HEK293 (cell line): ENCODE data around the gene TRIM2.
A peak's percentile ranks its signal among the peaks of the same experiment; 100 is the strongest.

Experiments
- BCL11A ChIP-seq: fragments of 450-650 bp; formaldehyde crosslinking; IDR thresholded peaks from 2 replicates; pipeline ENCODE4 v1.5.1; 2016; ENCODE audit warnings: low read depth, missing biosample characterization, missing genetic modification characterization
- CTCF ChIP-seq: fragments of 450-650 bp; formaldehyde crosslinking; IDR thresholded peaks from 2 replicates; pipeline ENCODE4 v1.5.1; 2016; ENCODE audit warnings: missing biosample characterization, missing genetic modification characterization
- EGR2 ChIP-seq: fragments of 450-650 bp; formaldehyde crosslinking; IDR thresholded peaks from 2 replicates; pipeline ENCODE4 v1.5.1; 2016; ENCODE audit warnings: low read depth, missing biosample characterization, missing genetic modification characterization
- GLI2 ChIP-seq: fragments of 450-650 bp; formaldehyde crosslinking; IDR thresholded peaks from 2 replicates; pipeline ENCODE4; 2017; ENCODE audit warnings: missing biosample characterization, missing genetic modification characterization, low read depth, borderline replicate concordance
- HIC1 ChIP-seq: fragments of 450-650 bp; formaldehyde crosslinking; IDR thresholded peaks from 2 replicates; pipeline ENCODE4 v1.5.1; 2016; ENCODE audit warnings: missing biosample characterization, missing genetic modification characterization
- HOXD13 ChIP-seq: sonication (generic); formaldehyde crosslinking; IDR thresholded peaks from 2 replicates; pipeline ENCODE4 v1.8.0; 2022; ENCODE audit warnings: missing genetic modification reagents, borderline replicate concordance
- IKZF3 ChIP-seq: fragments of 450-650 bp; IDR thresholded peaks from 2 replicates; pipeline ENCODE4 v1.5.0; 2018; ENCODE audit warnings: missing biosample characterization, mild to moderate bottlenecking, missing genetic modification characterization, moderate library complexity
- INSM2 ChIP-seq: fragments of 450-650 bp; formaldehyde crosslinking; IDR thresholded peaks from 2 replicates; pipeline ENCODE4 v1.5.1; 2016; ENCODE audit warnings: missing biosample characterization, missing genetic modification characterization
- KLF16 ChIP-seq: fragments of 450-650 bp; formaldehyde crosslinking; IDR thresholded peaks from 2 replicates; pipeline ENCODE4 v1.5.1; 2017; ENCODE audit warnings: missing biosample characterization, missing genetic modification characterization
- KLF8 ChIP-seq: fragments of 450-650 bp; formaldehyde crosslinking; IDR thresholded peaks from 2 replicates; pipeline ENCODE4 v1.5.1; 2016; ENCODE audit warnings: missing biosample characterization, missing genetic modification characterization
- MEIS1 ChIP-seq: sonication (generic); formaldehyde crosslinking; IDR thresholded peaks from 2 replicates; pipeline ENCODE4 v1.8.1; 2022; ENCODE audit warnings: missing genetic modification reagents, mild to moderate bottlenecking, borderline replicate concordance
- SP7 ChIP-seq: fragments of 450-650 bp; formaldehyde crosslinking; IDR thresholded peaks from 2 replicates; pipeline ENCODE4 v1.5.1; 2016; ENCODE audit warnings: missing biosample characterization, missing genetic modification characterization
- TCF7L2 ChIP-seq: IDR thresholded peaks from 2 replicates; pipeline ENCODE4 v1.6.1; 2011; ENCODE audit warnings: low read depth, mild to moderate bottlenecking, inconsistent platforms, low read length, moderate library complexity, borderline replicate concordance
- ZFHX2 ChIP-seq: fragments of 450-650 bp; formaldehyde crosslinking; conservative IDR thresholded peaks from 2 replicates; pipeline ENCODE4 v1.5.1; 2016; ENCODE audit warnings: missing biosample characterization, missing genetic modification characterization
- ZFP37 ChIP-seq: fragments of 450-650 bp; formaldehyde crosslinking; IDR thresholded peaks from 2 replicates; pipeline ENCODE4 v1.5.1; 2016; ENCODE audit warnings: missing biosample characterization, missing genetic modification characterization
- ZNF10 ChIP-seq: fragments of 450-650 bp; formaldehyde crosslinking; IDR thresholded peaks from 2 replicates; pipeline ENCODE4 v1.5.1; 2017; ENCODE audit warnings: missing biosample characterization, missing genetic modification characterization
- ZNF184 ChIP-seq: fragments of 450-650 bp; IDR thresholded peaks from 2 replicates; pipeline ENCODE4 v1.5.1; 2018; ENCODE audit warnings: missing biosample characterization, mild to moderate bottlenecking, missing genetic modification characterization
- ZNF23 ChIP-seq: fragments of 450-650 bp; formaldehyde crosslinking; IDR thresholded peaks from 2 replicates; pipeline ENCODE4 v1.5.1; 2016; ENCODE audit warnings: missing biosample characterization, missing genetic modification characterization, borderline replicate concordance
- ZNF239 ChIP-seq: fragments of 450-650 bp; formaldehyde crosslinking; IDR thresholded peaks from 2 replicates; pipeline ENCODE4 v1.5.1; 2016; ENCODE audit warnings: missing biosample characterization, missing genetic modification characterization
- ZNF266 ChIP-seq: fragments of 450-650 bp; formaldehyde crosslinking; IDR thresholded peaks from 2 replicates; pipeline ENCODE4 v1.5.1; 2016; ENCODE audit warnings: missing biosample characterization, missing genetic modification characterization, low read depth
- ZNF280D ChIP-seq: fragments of 450-650 bp; formaldehyde crosslinking; IDR thresholded peaks from 2 replicates; pipeline ENCODE4 v1.5.1; 2016; ENCODE audit warnings: missing biosample characterization, missing genetic modification characterization
- ZNF335 ChIP-seq: fragments of 450-650 bp; formaldehyde crosslinking; conservative IDR thresholded peaks from 2 replicates; pipeline ENCODE4 v1.5.1; 2016; ENCODE audit warnings: missing biosample characterization, missing genetic modification characterization
- ZNF391 ChIP-seq: fragments of 450-650 bp; formaldehyde crosslinking; IDR thresholded peaks from 2 replicates; pipeline ENCODE4 v1.5.1; 2016; ENCODE audit warnings: low read depth, missing biosample characterization, missing genetic modification characterization, borderline replicate concordance
- ZNF488 ChIP-seq: fragments of 450-650 bp; formaldehyde crosslinking; IDR thresholded peaks from 2 replicates; pipeline ENCODE4 v1.5.1; 2016; ENCODE audit warnings: missing biosample characterization, missing genetic modification characterization
- ZNF558 ChIP-seq: fragments of 450-650 bp; formaldehyde crosslinking; IDR thresholded peaks from 2 replicates; pipeline ENCODE4 v1.5.1; 2016; ENCODE audit warnings: missing biosample characterization, missing genetic modification characterization
- ZNF645 ChIP-seq: fragments of 450-650 bp; formaldehyde crosslinking; IDR thresholded peaks from 2 replicates; pipeline ENCODE4; 2016; ENCODE audit warnings: missing biosample characterization, missing genetic modification characterization
- ZNF692 ChIP-seq: fragments of 450-650 bp; formaldehyde crosslinking; IDR thresholded peaks from 2 replicates; pipeline ENCODE4 v1.5.1; 2016; ENCODE audit warnings: missing biosample characterization, missing genetic modification characterization
- ZNF768 ChIP-seq: fragments of 450-650 bp; formaldehyde crosslinking; IDR thresholded peaks from 2 replicates; pipeline ENCODE4 v1.5.1; 2018; ENCODE audit warnings: missing biosample characterization, mild to moderate bottlenecking, missing genetic modification characterization
- ZSCAN23 ChIP-seq: fragments of 450-650 bp; formaldehyde crosslinking; IDR thresholded peaks from 2 replicates; pipeline ENCODE4 v1.5.1; 2016; ENCODE audit warnings: missing biosample characterization, missing genetic modification characterization

The TRIM2 gene

GRCh38 chr4:153257151-153257620 lies 52.9 kb downstream of the TRIM2 start (continued):
- TF ChIP-seq KLF8 = 0 out of 2 replicates have a peak, but pooled peaks have one; percentile 25
- no peak for TF ChIP-seq ZSCAN23 (tag by site-specific recombination)
- peak; percentile 61 for TF ChIP-seq ZFHX2 (tag by site-specific recombination)
- TF ChIP-seq ZNF23 = no peak
- no peak for TF ChIP-seq ZNF692 (tag by site-specific recombination)
- TF ChIP-seq ZNF280D (tag by site-specific recombination) = no peak
- TF ChIP-seq ZNF239 (tag by site-specific recombination) = no peak
- TF ChIP-seq TCF7L2 = no peak
- TF ChIP-seq ZNF266 (tag by site-specific recombination) = no peak
- no peak for TF ChIP-seq INSM2 (tag by site-specific recombination)
- TF ChIP-seq ZNF768 = no peak
- no peak for TF ChIP-seq GLI2 (tag by site-specific recombination)
- TF ChIP-seq ZNF335 = no peak
- no peak for TF ChIP-seq ZNF645 (tag by site-specific recombination)
- no peak for TF ChIP-seq ZFP37 (tag by site-specific recombination)
- no peak for TF ChIP-seq KLF16 (tag by site-specific recombination)
- no peak for TF ChIP-seq ZNF184 (tag by site-specific recombination)
- TF ChIP-seq BCL11A (tag by site-specific recombination) = no peak
- TF ChIP-seq EGR2 (tag by site-specific recombination) = no peak
- TF ChIP-seq IKZF3 (tag by site-specific recombination) = peak; percentile 66
- TF ChIP-seq HIC1 (tag by site-specific recombination) = no peak
- TF ChIP-seq ZNF488 (tag by site-specific recombination) = no peak
- TF ChIP-seq HOXD13 (CRISPR knock-in tag) = no peak
- TF ChIP-seq CTCF (tag by site-specific recombination) = no peak
- TF ChIP-seq SP7 (tag by site-specific recombination) = peak; percentile 45
- no peak for TF ChIP-seq MEIS1 (CRISPR knock-in tag)
- TF ChIP-seq ZNF391 = no peak
- no peak for TF ChIP-seq ZNF558 (tag by site-specific recombination)
- TF ChIP-seq ZNF10 = peak; percentile 80
